Stimulated activated effector memory CD8-positive, alpha-beta T cell treated with anti-CD3 and anti-CD28 coated beads, Interleukin-12 subunit alpha, Interleukin-12 subunit beta, amount 100 ng/mL, for 72 hours (primary cell): Measurements from ENCODE around the gene ANKRD34C.
"Not testable (repeated sequence)": the region's sequence is repeated elsewhere in the genome, so short reads cannot be mapped to it uniquely, and the experiment has no call there.

Experiments used
- ATAC-seq: fragments of 150-1000 bp; cut with Tn5 transposase; 2 replicates; pipeline ENCODE4 v1.10.0; 2021
- DNase-seq, 2 donors: peaks; one replicate each; pipeline ENCODE4 v3.0.0; 2021 to 2022; ENCODE audit warnings: low spot score in 2 of 2
- H3K27ac Mint-ChIP-seq: one replicate; pipeline ENCODE4 v1.8.0; 2022; ENCODE audit warnings: mild to moderate bottlenecking, mixed read lengths
- H3K36me3 Mint-ChIP-seq: one replicate; pipeline ENCODE4 v1.8.0; 2022; ENCODE audit warnings: mild to moderate bottlenecking, mixed read lengths
- H3K4me1 Mint-ChIP-seq: one replicate; pipeline ENCODE4 v1.8.0; 2022; ENCODE audit warnings: mixed read lengths
- H3K4me3 Mint-ChIP-seq: one replicate; pipeline ENCODE4 v1.8.0; 2022; ENCODE audit warnings: mild to moderate bottlenecking, mixed read lengths
- H3K9me3 Mint-ChIP-seq: one replicate; pipeline ENCODE4 v1.8.0; 2022; ENCODE audit warnings: mixed read lengths

ANKRD34C gene

GRCh38 chr15:79299126-79299840, 16.8 kb downstream of the ANKRD34C start:
- no peak overlapping the region for H3K27ac Mint-ChIP-seq
- no peaks in the 10 kb centered on the region for H3K36me3 Mint-ChIP-seq
- no peak overlapping the region for H3K4me3 Mint-ChIP-seq
- DNase-seq, result no peak
- no peaks in the 10 kb centered on the region for H3K9me3 Mint-ChIP-seq
- no peak for ATAC-seq
- no peaks in the 10 kb centered on the region for H3K4me1 Mint-ChIP-seq

GRCh38 chr15:79299841-79300235, 17.3 kb downstream of the ANKRD34C start:
- ATAC-seq, result no peak
- H3K27ac Mint-ChIP-seq, result no peak overlapping the region
- no peaks in the 10 kb centered on the region for H3K4me1 Mint-ChIP-seq
- no peaks in the 10 kb centered on the region for H3K9me3 Mint-ChIP-seq
- H3K36me3 Mint-ChIP-seq, result no peaks in the 10 kb centered on the region
- no peak for DNase-seq
- H3K4me3 Mint-ChIP-seq, result no peak overlapping the region

- Mint-ChIP-seq H3K4me3 (no peak overlapping the region), H3K36me3 (no peaks in the 10 kb centered on the region), H3K4me1 (peaks cover 8% of the 10 kb centered on the region), H3K27ac (no peak overlapping the region), H3K9me3 (no peaks in the 10 kb centered on the region)
- DNase-seq, result no peak
- no peak for ATAC-seq
Observed at GRCh38 chr15:79307251-79307650, 24.7 kb downstream of the ANKRD34C start.

- Mint-ChIP-seq H3K27ac (no peak overlapping the region), H3K4me3 (no peak overlapping the region), H3K9me3 (no peaks in the 10 kb centered on the region), H3K4me1 (peaks cover 23% of the 10 kb centered on the region), H3K36me3 (peaks cover 9% of the 10 kb centered on the region)
- DNase-seq, result no peak
- no peak for ATAC-seq
Observed at GRCh38 chr15:79308874-79309273, 26.4 kb downstream of the ANKRD34C start.

- DNase-seq, result no peak
- Mint-ChIP-seq H3K4me3 (peak overlapping the region; percentile 80), H3K9me3 (no peaks in the 10 kb centered on the region), H3K4me1 (peaks cover 30% of the 10 kb centered on the region), H3K36me3 (peaks cover 26% of the 10 kb centered on the region), H3K27ac (peak overlapping the region; percentile 85)
- ATAC-seq, result peak; percentile 71
Observed at GRCh38 chr15:79310612-79310984, 28.1 kb downstream of the ANKRD34C start.

- H3K27ac Mint-ChIP-seq, result peak within 1 kb of the TSS; percentile 85
- H3K36me3 Mint-ChIP-seq, result peaks cover 33% of the 10 kb centered on the region
- ATAC-seq, result peak; percentile 97
- DNase-seq, result peak; percentile 68 to 89
- H3K9me3 Mint-ChIP-seq, result no peaks in the 10 kb centered on the region
- peaks cover 36% of the 10 kb centered on the region for H3K4me1 Mint-ChIP-seq
- peak within 1 kb of the TSS; percentile 80 for H3K4me3 Mint-ChIP-seq
Observed at GRCh38 chr15:79310985-79311900, 28.7 kb downstream of the ANKRD34C start, which contains the start of gene TMED3. TSS of gene TMED3 (plus strand) at chr15:79311112. CDS start at chr15:79311250, 138 bp downstream.

- Mint-ChIP-seq H3K4me1 (peaks cover 44% of the 10 kb centered on the region), H3K9me3 (no peaks in the 10 kb centered on the region), H3K4me3 (peak overlapping the region; percentile 80), H3K36me3 (peaks cover 41% of the 10 kb centered on the region), H3K27ac (peak overlapping the region; percentile 85)
- no peak for DNase-seq
- ATAC-seq, result no peak
Observed at GRCh38 chr15:79311901-79312553, 29.5 kb downstream of the ANKRD34C start.

- DNase-seq (no peak), ATAC-seq (no peak)
- Mint-ChIP-seq H3K27ac (no peak overlapping the region), H3K9me3 (no peaks in the 10 kb centered on the region), H3K4me1 (peaks cover 66% of the 10 kb centered on the region), H3K4me3 (no peak overlapping the region), H3K36me3 (peaks cover 60% of the 10 kb centered on the region)
Observed at GRCh38 chr15:79314186-79314585, 31.7 kb downstream of the ANKRD34C start.

GRCh38 chr15:79314811-79315210, 32.3 kb downstream of the ANKRD34C start:
- H3K4me3 Mint-ChIP-seq, result no peak overlapping the region
- H3K27ac Mint-ChIP-seq, result no peak overlapping the region
- no peak for DNase-seq
- H3K36me3 Mint-ChIP-seq, result peaks cover 65% of the 10 kb centered on the region
- no peak for ATAC-seq
- H3K4me1 Mint-ChIP-seq, result peaks cover 72% of the 10 kb centered on the region
- no peaks in the 10 kb centered on the region for H3K9me3 Mint-ChIP-seq

- ATAC-seq, result no peak
- H3K4me1 Mint-ChIP-seq, result peaks cover 77% of the 10 kb centered on the region
- no peaks in the 10 kb centered on the region for H3K9me3 Mint-ChIP-seq
- peaks cover 66% of the 10 kb centered on the region for H3K36me3 Mint-ChIP-seq
- no peak for DNase-seq
- H3K27ac Mint-ChIP-seq, result peak overlapping the region; percentile 43
- no peak overlapping the region for H3K4me3 Mint-ChIP-seq
Observed at GRCh38 chr15:79315623-79316328, 33.3 kb downstream of the ANKRD34C start.

- no peak for DNase-seq
- Mint-ChIP-seq H3K36me3 (peaks cover 73% of the 10 kb centered on the region), H3K4me1 (peaks cover 77% of the 10 kb centered on the region)
Observed at GRCh38 chr15:79316864-79317263, 34.3 kb downstream of the ANKRD34C start.

GRCh38 chr15:79319973-79320372, 37.5 kb downstream of the ANKRD34C start:
- not testable (repeated sequence) for DNase-seq, H3K4me3 Mint-ChIP-seq, H3K9me3 Mint-ChIP-seq, ATAC-seq
- peaks cover 84% of the 10 kb centered on the region for H3K36me3 Mint-ChIP-seq
- peaks cover 54% of the 10 kb centered on the region for H3K4me1 Mint-ChIP-seq
- peak overlapping the region; percentile 24 for H3K27ac Mint-ChIP-seq

More at GRCh38 chr15:79316864-79317263, 34.3 kb downstream of the ANKRD34C start:
- no peak overlapping the region for H3K27ac Mint-ChIP-seq
- H3K4me3 Mint-ChIP-seq, result no peak overlapping the region
- no peaks in the 10 kb centered on the region for H3K9me3 Mint-ChIP-seq
- ATAC-seq, result no peak

GRCh38 chr15:79321876-79322275, 39.4 kb downstream of the ANKRD34C start:
- Mint-ChIP-seq H3K4me1 (peaks cover 39% of the 10 kb centered on the region), H3K36me3 (peaks cover 69% of the 10 kb centered on the region), H3K9me3 (no peaks in the 10 kb centered on the region), H3K4me3 (no peak overlapping the region), H3K27ac (no peak overlapping the region)
- no peak for DNase-seq
- no peak for ATAC-seq

GRCh38 chr15:79322306-79322705, 39.8 kb downstream of the ANKRD34C start:
- no peak overlapping the region for H3K27ac Mint-ChIP-seq
- H3K9me3 Mint-ChIP-seq, result no peaks in the 10 kb centered on the region
- peaks cover 35% of the 10 kb centered on the region for H3K4me1 Mint-ChIP-seq
- DNase-seq, result no peak
- H3K36me3 Mint-ChIP-seq, result peaks cover 69% of the 10 kb centered on the region
- H3K4me3 Mint-ChIP-seq, result no peak overlapping the region
- no peak for ATAC-seq

GRCh38 chr15:79322945-79323344, 40.4 kb downstream of the ANKRD34C start:
- Mint-ChIP-seq H3K27ac (no peak overlapping the region), H3K4me1 (peaks cover 29% of the 10 kb centered on the region), H3K4me3 (no peak overlapping the region), H3K9me3 (no peaks in the 10 kb centered on the region), H3K36me3 (peaks cover 67% of the 10 kb centered on the region)
- DNase-seq, result no peak
- no peak for ATAC-seq
